GM19328 (cell line): Measurements from ENCODE around the gene EXD1.

Source experiments
- ATAC-seq: cut with Tn5 transposase; IDR thresholded peaks from one replicate; pipeline ENCODE4 v1.9.1; 2021; ENCODE audit warnings: mild to moderate bottlenecking, moderate library complexity; ENCODE audit not compliant: unreplicated experiment

EXD1 gene

GRCh38 chr15:41233367-41233771 is 2.8 kb upstream of the EXD1 start:
- ATAC-seq, result no peak

DNA sequence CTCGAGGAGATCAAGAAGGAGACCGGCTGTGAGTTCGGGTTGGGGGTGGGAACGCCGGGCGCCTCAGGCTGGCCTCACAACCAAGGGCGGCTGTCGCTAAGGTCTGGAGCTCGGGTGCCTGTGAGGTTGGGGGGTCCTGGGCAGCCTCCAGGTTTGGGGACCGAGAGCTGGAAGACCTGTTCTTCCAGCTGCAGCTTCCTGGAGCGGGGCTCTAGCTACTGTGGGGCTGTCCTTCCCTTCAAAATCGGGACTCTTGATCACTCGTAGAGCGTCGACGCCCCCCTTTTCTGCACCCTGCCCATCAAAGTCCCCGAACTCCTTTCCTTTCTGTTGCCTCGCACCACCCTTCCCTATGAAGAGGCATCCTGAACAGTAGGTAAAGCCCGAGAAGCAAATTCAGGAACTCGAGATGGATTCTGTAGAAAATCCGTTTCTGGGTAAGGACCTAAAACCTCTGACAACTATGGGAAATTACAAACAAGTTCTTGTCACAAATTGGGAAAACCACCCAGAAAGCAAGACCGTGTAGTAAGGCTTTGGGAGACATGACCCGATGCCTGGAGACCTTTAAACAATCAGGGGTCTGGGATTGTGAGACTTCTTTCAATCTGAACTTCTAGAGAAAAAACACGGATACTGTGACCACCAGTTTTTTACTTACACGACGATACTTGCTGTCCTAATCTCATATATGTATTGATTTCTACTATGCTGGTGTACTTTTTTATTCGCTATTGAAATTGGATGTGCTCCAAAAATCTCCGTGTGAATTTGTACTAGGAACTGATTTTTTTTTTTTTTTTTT is 1.1 kb upstream of the EXD1 start:
- peak; percentile 35 for ATAC-seq

GRCh38 chr15:41230345-41230649 is 260 bp downstream of the EXD1 start:
- no peak for ATAC-seq

GRCh38 chr15:41219381-41219780 is 11.2 kb downstream of the EXD1 start:
- ATAC-seq, result no peak

- ATAC-seq, result no peak
Measured at GRCh38 chr15:41218851-41219250, 11.7 kb downstream of the EXD1 start.

GRCh38 chr15:41215708-41216107 is 14.8 kb downstream of the EXD1 start:
- no peak for ATAC-seq

DNA sequence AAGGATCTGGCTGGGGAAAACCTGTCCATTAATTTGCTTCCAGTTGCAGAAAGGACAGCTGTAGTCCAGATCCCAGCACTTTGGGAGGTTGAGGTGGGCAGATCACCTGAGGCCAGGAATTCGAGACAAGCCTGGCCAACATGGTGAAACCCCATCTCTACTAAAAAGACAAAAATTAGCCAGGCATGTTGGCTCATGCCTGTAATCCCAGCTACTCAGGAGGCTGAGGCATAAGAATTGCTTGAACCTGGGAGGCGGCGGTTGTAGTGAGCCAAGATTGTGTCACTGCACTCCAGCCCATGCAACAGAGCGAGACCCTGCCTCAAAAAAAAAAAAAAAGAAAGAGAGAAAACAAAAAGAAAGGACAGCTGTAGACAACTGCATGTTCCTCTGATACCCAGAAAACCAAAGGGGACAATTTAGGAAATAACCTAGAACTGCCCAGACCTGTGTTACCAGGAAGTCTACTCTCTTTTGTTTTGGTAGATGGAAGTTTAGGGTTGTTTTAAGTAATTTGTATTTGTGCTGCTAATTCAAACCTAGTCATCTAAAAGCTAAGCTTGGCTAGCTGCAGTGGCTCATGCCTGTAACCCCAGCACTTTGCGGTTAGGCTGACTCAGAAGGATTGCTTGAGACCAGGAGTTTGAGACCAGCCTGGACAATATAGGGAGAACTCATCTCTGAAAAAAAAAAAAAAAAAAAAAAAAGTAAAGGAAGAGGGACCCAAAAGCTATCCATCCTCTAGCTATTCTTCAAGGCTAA is 22.7 kb downstream of the EXD1 start:
- no peak for ATAC-seq

GRCh38 chr15:41205315-41205714 is 25.2 kb downstream of the EXD1 start:
- no peak for ATAC-seq

DNA sequence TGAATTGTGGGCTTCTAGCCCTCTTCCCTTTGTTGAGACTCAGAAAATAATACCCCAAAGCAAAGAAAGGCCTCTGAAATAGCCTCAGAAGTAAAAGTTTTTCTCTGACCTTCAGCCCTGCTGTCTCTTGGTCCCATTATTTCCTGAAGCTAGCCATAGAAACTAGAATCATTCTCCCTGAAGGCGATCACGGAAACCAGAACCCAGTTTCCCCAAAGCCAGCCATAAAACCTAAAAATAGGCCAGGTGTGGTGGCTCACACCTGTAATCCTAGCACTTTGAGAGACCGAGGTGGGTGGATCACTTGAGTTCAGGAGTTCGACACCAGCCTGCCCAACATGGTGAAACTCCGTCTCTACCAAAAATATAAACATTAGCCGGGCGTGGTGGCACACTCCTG is 27.2 kb downstream of the EXD1 start:
- no peak for ATAC-seq

GRCh38 chr15:41199470-41199869 is 31.1 kb downstream of the EXD1 start:
- ATAC-seq, result no peak

GRCh38 chr15:41194444-41194843 is 36.1 kb downstream of the EXD1 start:
- no peak for ATAC-seq

DNA sequence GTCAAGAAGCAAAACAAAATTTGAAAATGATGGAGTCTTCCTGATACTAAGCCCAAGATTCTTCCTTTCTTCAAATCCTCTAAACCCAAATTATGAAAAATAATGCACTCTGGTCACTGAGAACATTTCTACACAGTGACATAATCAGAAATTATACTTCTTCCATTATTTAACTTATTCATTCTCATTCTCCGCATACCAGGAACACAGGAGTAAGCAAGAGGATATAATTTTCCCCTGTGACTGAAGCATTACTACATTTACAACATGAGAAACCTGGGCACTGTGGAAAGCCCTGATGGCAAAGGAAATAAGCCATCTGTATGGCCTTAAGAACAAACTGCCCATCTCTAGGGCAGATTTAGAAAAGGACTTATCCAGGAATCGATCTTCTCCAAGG is 47.0 kb downstream of the EXD1 start:
- ATAC-seq, result no peak

DNA sequence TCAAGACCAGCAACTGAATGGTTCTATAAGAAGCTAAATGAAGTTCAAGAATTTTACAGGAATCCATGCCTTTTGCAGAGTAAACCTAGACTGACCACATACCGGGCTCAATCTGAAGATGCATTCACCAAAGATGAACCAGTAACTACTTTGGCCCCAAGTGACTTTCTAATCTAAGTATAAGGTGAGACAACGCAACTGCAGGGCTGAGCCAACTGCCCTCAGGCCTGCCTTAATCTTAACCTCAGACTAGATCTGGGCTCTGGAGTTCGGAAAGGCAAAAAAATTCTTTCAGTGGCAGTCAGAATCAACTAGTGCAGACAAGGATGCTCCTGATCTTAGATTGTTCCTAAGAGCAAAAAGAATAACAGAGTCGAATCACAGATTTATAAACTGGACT is 48.3 kb downstream of the EXD1 start:
- ATAC-seq, result no peak

DNA sequence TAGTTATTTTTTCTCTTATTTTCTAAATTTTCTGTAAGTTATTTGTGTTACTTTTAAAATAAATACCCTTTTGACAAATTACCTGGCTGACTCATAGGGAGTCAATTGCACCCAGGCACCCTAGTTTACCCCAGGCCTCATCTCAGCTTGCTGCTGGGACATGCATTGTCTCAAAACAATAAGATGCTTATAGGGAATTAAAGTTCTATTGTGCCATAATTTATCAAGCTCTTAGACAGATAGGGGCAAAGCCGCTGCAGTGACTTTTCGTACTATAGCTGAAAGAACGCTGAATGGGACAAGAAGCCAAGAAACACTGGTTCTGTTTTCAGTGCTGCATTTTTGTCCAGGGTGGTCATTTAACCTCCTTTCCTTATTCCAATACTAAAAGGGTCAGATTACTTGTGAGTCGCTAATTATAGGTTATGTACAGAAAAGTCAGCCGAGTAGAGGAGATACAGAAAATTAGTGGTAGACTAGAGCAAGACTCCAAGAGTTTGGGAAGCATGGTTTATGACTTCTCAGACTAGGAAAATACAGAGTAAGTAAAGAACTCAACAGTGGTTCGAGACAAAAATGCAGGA is 50.3 kb downstream of the EXD1 start:
- no peak for ATAC-seq

DNA sequence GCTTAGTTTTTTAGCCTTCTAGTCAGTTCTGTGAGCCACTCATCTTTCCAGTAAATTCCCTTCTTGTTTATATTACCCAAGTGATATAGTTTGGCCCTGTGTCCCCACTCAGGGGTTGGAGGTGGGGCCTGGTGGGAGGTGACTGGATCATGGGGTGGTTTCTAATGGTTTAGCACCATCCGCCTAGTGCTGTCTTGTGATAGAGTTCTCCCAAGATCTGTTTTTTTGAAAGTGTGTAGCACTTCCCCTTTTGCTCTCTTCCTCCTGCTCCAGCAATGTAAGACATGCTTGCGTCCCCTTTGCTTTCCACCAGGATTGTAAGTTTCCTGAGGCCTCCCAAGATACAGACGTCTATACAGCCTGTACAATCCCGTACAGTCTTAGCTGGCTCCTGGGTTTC is 60.8 kb downstream of the EXD1 start:
- ATAC-seq, result no peak

GRCh38 chr15:41169086-41169485 is 61.5 kb downstream of the EXD1 start:
- no peak for ATAC-seq

DNA sequence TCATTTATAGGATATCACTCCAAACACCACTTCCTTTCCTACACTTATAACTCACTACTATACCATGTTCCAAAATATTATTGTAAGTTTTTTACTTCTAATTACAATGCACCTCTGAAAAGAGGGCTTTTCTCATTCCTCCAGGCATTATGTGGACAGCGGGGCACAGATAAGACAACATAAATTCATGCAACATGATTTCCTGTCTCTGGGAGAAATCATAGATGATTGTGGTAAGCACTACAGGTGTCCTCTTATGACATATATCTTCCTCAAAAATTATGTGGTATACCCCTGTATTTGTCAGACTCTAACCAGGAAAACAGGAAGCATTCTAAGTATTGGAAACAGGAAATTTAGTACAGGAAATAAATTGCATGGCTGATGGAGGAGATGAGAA is 68.8 kb downstream of the EXD1 start:
- no peak for ATAC-seq

- ATAC-seq, result no peak
Measured at GRCh38 chr15:41161336-41161735, 69.2 kb downstream of the EXD1 start.

- ATAC-seq, result no peak
Measured at GRCh38 chr15:41160639-41161315, 69.8 kb downstream of the EXD1 start.

- no peak for ATAC-seq
Measured at GRCh38 chr15:41154412-41154811, 76.1 kb downstream of the EXD1 start.

- ATAC-seq, result no peak
Measured at GRCh38 chr15:41153733-41154132, 76.8 kb downstream of the EXD1 start.
